RWPE1 (cell line): ENCODE data around the gene PTPRN2.

Source experiments
- CTCF ChIA-PET: fragments of 350-600 bp; sonication (Branson Sonifier 250); formaldehyde crosslinking; extraction: SDS; loops from one replicate; lab custom pipeline; 2021; lab: Yijun Ruan, JAX
- POLR2A ChIA-PET: fragments of 400-600 bp; formaldehyde crosslinking; extraction: SDS; loops from one replicate; lab custom pipeline; 2020; ENCODE audit warnings: antibody characterized with exemption; ENCODE audit not compliant: low non-redundant PET; lab: Yijun Ruan, JAX
- DNase-seq: peaks from one replicate; pipeline ENCODE4 v3.0.0; 2012; ENCODE audit warnings: low spot score
- H3K27ac ChIP-seq: fragments of 450-650 bp; 2 replicates; pipeline ENCODE4 v1.5.1; 2017
- CTCF ChIP-seq: fragments of 450-650 bp; conservative IDR thresholded peaks from 2 replicates; pipeline ENCODE4 v1.5.1; 2017; ENCODE audit warnings: low read depth, mild to moderate bottlenecking

PTPRN2 gene

GRCh38 chr7:158108646-158109293 lies 478.9 kb downstream of the PTPRN2 start:
- CTCF ChIA-PET: interaction anchor here (0.6 kb wide), 1 partner anchor 41 kb away, joined by 3 read pairs; no protein-coding TSS in a partner anchor
- POLR2A ChIA-PET: no interaction called here
- TF ChIP-seq CTCF: no peak
- no peak overlapping the region for H3K27ac ChIP-seq
- DNase-seq: no peak

- ChIA-PET POLR2A (no interaction called here), CTCF (no interaction called here)
- H3K27ac ChIP-seq: no peak overlapping the region
- DNase-seq: no peak
- no peak for TF ChIP-seq CTCF
Observed at GRCh38 chr7:158107806-158108205, 479.8 kb downstream of the PTPRN2 start.

GRCh38 chr7:158106272-158106671 lies 481.4 kb downstream of the PTPRN2 start:
- no peak for TF ChIP-seq CTCF
- ChIA-PET CTCF (interaction anchor here (0.7 kb wide), 1 partner anchor 904 kb away, joined by 4 read pairs; no protein-coding TSS in a partner anchor), POLR2A (no interaction called here)
- no peak for DNase-seq
- no peak overlapping the region for H3K27ac ChIP-seq

- ChIA-PET POLR2A (no interaction called here), CTCF (no interaction called here)
- TF ChIP-seq CTCF: no peak
- no peak overlapping the region for H3K27ac ChIP-seq
- DNase-seq: no peak
Observed at GRCh38 chr7:158103378-158103777, 484.2 kb downstream of the PTPRN2 start.

GRCh38 chr7:158102897-158103296 lies 484.7 kb downstream of the PTPRN2 start:
- H3K27ac ChIP-seq: no peak overlapping the region
- ChIA-PET CTCF (no interaction called here), POLR2A (no interaction called here)
- TF ChIP-seq CTCF: no peak
- no peak for DNase-seq

DNA sequence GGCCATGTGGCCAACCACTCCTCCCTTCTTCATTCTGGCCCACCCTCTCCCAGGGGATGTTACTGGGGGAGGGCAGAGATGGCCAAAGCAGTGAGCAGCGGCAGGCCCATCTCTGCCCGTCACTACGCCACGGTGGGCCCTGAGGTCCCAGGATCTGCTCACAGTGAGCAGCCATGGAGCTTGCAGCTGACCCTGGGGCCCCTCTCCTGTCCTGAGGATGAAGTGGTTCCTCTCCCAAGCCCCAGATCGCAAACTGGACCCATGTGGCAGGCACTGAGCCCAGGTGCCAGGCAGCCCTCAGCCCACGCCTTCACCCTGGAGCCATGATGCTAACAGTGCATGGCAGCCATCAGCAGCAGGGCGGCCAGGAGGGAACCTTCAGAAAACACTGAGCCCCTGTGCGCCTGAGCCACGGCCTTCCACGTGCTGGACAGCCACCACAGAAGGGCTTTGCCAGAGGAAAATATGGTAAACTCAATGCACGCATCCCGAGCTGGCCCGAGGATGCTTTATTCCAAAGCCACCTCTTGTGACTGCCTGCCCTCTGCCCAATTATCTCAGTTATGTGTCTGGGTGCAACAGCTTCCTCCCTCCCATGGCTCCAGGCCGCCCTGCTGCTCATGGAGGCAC lies 485.7 kb downstream of the PTPRN2 start:
- ChIA-PET POLR2A (no interaction called here), CTCF (interaction anchor here (0.6 kb wide), 1 partner anchor 69 kb away, joined by 3 read pairs; no protein-coding TSS in a partner anchor)
- no peak for TF ChIP-seq CTCF
- H3K27ac ChIP-seq: no peak overlapping the region
- no peak for DNase-seq
